Measurements from ENCODE around the gene TSPAN11.

DNA sequence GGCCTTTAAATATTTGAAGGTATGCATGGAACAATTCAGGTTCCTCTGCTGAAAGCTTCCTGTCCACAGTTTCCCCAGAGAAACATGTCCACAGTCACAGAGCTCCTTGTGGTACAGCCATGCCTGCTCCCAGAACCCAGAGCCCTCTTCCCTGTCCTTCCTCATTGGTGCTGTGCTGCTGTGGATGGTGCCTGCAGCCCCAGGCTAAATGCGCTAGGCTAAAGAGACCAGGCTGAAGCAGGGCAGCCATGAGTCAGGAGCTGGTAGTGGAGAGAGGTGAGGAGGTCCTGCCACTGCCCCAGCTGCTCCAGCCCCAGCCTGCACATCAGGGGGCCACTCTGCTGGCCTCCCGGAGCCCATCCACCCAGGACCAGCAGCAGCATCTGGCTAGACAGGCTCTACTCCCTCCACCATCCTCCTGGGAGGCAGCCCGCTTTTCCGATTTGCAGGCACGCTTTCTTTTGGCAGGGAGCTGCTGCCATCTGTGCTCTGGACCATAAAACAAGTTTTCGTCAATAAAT is 81.8 kb downstream of the TSPAN11 start:
- TF ChIP-seq, protein P1, sequence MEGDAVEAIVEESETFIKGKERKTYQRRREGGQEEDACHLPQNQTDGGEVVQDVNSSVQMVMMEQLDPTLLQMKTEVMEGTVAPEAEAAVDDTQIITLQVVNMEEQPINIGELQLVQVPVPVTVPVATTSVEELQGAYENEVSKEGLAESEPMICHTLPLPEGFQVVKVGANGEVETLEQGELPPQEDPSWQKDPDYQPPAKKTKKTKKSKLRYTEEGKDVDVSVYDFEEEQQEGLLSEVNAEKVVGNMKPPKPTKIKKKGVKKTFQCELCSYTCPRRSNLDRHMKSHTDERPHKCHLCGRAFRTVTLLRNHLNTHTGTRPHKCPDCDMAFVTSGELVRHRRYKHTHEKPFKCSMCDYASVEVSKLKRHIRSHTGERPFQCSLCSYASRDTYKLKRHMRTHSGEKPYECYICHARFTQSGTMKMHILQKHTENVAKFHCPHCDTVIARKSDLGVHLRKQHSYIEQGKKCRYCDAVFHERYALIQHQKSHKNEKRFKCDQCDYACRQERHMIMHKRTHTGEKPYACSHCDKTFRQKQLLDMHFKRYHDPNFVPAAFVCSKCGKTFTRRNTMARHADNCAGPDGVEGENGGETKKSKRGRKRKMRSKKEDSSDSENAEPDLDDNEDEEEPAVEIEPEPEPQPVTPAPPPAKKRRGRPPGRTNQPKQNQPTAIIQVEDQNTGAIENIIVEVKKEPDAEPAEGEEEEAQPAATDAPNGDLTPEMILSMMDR (IDR thresholded peaks at IDR 0.05) = no peak
- TF ChIP-seq POLR2A (IDR thresholded peaks at IDR 0.05) = no peak

Measured in adrenal gland (tissue), 5 donors.